GM12878 (cell line): Measurements from ENCODE around the gene WDR93. TPM values are rescaled to one million over a fixed set of nuclear protein-coding genes. Genes with fewer than 3 reads are reported as not detected.

Experiments used
- ATAC-seq: fragments of 200-7000 bp; cut with Tn5 transposase; 3 replicates; pipeline ENCODE4 v1.9.1; 2020; ENCODE audit warnings: mild to moderate bottlenecking, moderate library complexity
- BruUV-seq: library from RNA; stranded (reverse); fragments of 400-500 nt; replicated peaks from 2 replicates; lab custom pipeline; 2021; lab: Mats Ljungman, UMichigan
- CTCF ChIA-PET: fragments of 300-600 bp; sonication (Branson Sonifier 250); formaldehyde crosslinking; extraction: SDS; loops from one replicate; lab custom pipeline; 2021; ENCODE audit warnings: inconsistent platforms; lab: Yijun Ruan, JAX
- POLR2A ChIA-PET: fragments of 350-600 bp; formaldehyde crosslinking; extraction: SDS; loops from one replicate; lab custom pipeline; 2021; ENCODE audit warnings: inconsistent platforms; lab: Charles Lee
- RAD21 ChIA-PET: fragments of 300-600 bp; sonication (Branson Sonifier 250); formaldehyde crosslinking; loops from one replicate; lab custom pipeline; 2023; ENCODE audit warnings: antibody characterized with exemption; ENCODE audit not compliant: unreplicated experiment; lab: Charles Lee
- SMC1A ChIA-PET: fragments of 300-600 bp; sonication (Branson Sonifier 250); formaldehyde crosslinking; loops from one replicate; lab custom pipeline; 2023; ENCODE audit not compliant: unreplicated experiment, uncharacterized antibody; lab: Charles Lee
- DNase-seq: peaks from one replicate; pipeline ENCODE4 v3.0.0-alpha.2; 2011; ENCODE audit warnings: low read depth, low spot score
- FAIRE-seq: peaks from 3 replicates; lab custom pipeline; 2011; peaks lifted over from hg19 to GRCh38; lab: Jason Lieb, UNC
- H2AFZ ChIP-seq: 2 replicates; pipeline ENCODE4 v1.6.0; 2011; ENCODE audit warnings: low read depth, low read length, control low read depth; ENCODE audit not compliant: control insufficient read depth
- H3K27ac ChIP-seq: 2 replicates; pipeline ENCODE4 v1.5.1; 2011; ENCODE audit warnings: control low read depth; ENCODE audit not compliant: control insufficient read depth, insufficient read depth
- H3K27me3 ChIP-seq, 2 experiments: replicated peaks in 1 of 2; 2 replicates each; pipeline versions ENCODE4 v1.6.0 to v1.6.1; 2011; ENCODE audit warnings: low read length in 1 of 2; ENCODE audit not compliant: control insufficient read depth in 2 of 2, insufficient read depth in 2 of 2
- H3K36me3 ChIP-seq, 2 experiments: 2 replicates each; pipeline ENCODE4 v1.5.1; 2011; ENCODE audit warnings: low read length in 1 of 2; ENCODE audit not compliant: control insufficient read depth in 2 of 2, insufficient read depth in 2 of 2
- H3K4me1 ChIP-seq: 2 replicates; pipeline ENCODE4 v1.6.1; 2011; ENCODE audit warnings: mild to moderate bottlenecking, low read length, moderate library complexity, mixed read lengths; ENCODE audit not compliant: control insufficient read depth, insufficient read depth
- H3K4me2 ChIP-seq: 2 replicates; pipeline ENCODE4 v1.6.0; 2011; ENCODE audit warnings: control low read depth; ENCODE audit not compliant: control insufficient read depth, insufficient read depth
- H3K4me3 ChIP-seq: fragments of 200-600 bp; sonication (generic); 2 replicates; pipeline ENCODE4 v1.5.1; 2016
- H3K79me2 ChIP-seq: 2 replicates; pipeline ENCODE4 v1.6.0; 2011; ENCODE audit warnings: low read length; ENCODE audit not compliant: control insufficient read depth, insufficient read depth
- H3K9ac ChIP-seq: 2 replicates; pipeline ENCODE4 v1.8.0; 2011; ENCODE audit warnings: low read length, control low read depth, mixed read lengths; ENCODE audit not compliant: control insufficient read depth, insufficient read depth
- H3K9me3 ChIP-seq: replicated peaks from 3 replicates; pipeline ENCODE4 v1.5.1; 2011; ENCODE audit warnings: mild to moderate bottlenecking, low read length; ENCODE audit not compliant: control insufficient read depth, insufficient read depth
- H4K20me1 ChIP-seq: 2 replicates; pipeline ENCODE4 v1.6.0; 2011; ENCODE audit not compliant: control insufficient read depth, insufficient read depth
- LARP7 ChIP-seq: fragments of 450-650 bp; IDR thresholded peaks from 2 replicates; pipeline ENCODE4 v1.6.1; 2017; ENCODE audit warnings: mild to moderate bottlenecking
- RELB ChIP-seq: fragments of 450-650 bp; IDR thresholded peaks from 2 replicates; pipeline ENCODE4 v1.6.1; 2017; ENCODE audit warnings: low read depth, mild to moderate bottlenecking, moderate library complexity
- TCF3 ChIP-seq: IDR thresholded peaks from 2 replicates; pipeline ENCODE4 v1.6.1; 2012; ENCODE audit warnings: low read depth, mild to moderate bottlenecking, low read length, borderline replicate concordance; ENCODE audit not compliant: insufficient read depth
- WRNIP1 ChIP-seq: IDR thresholded peaks from 2 replicates; pipeline ENCODE4 v1.6.1; 2011; ENCODE audit warnings: low read depth, low read length, improper control_type of control experiment, borderline replicate concordance
- ZNF384 ChIP-seq: IDR thresholded peaks from 2 replicates; pipeline ENCODE4 v1.6.1; 2012; ENCODE audit warnings: low read depth, mild to moderate bottlenecking, low read length, improper control_type of control experiment, borderline replicate concordance
- WGBS: methylation state at CpG from one replicate; pipeline ENCODE4 v1.1.6; 2016; ENCODE audit warnings: low lambda C conversion rate; ENCODE audit not compliant: insufficient replicate concordance, insufficient coverage; ENCODE audit errors: missing lambda C conversion rate; 5-methylcytosine and 5-hydroxymethylcytosine counted together
- in situ Hi-C: fragments of 300-500 bp; cut with MboI; formaldehyde crosslinking; loops from 9 replicates; pipeline ENCODE4 v1.14.3; 2018; ENCODE audit warnings: mixed read lengths
- intact Hi-C: fragments of 100-400 bp; cut with micrococcal nuclease; formaldehyde crosslinking; loops from one replicate; pipeline ENCODE4 v1.14.2; 2022; ENCODE audit not compliant: unreplicated experiment
- polyA plus RNA-seq, 11 experiments: library from polyadenylated mRNA; depleted of rRNA in 4 of 11; unstranded in 6 of 11; stranded (reverse) in 5 of 11; fragments of >200 nt; fragmentation: Nextera tagmentation in 4 of 11; fragmentation: Illumina TruSeq in 1 of 11; extraction: Ambion mirVana in 4 of 11; extraction: Trizol in 1 of 11; gene quantifications; 1 replicate in 1 of 11; 2 replicates in 10 of 11; pipeline versions ENCODE4 v1.2.1 to v1.2.3, GENCODE V29; 2011 to 2016; ENCODE audit warnings: inconsistent platforms in 2 of 11, missing spikeins in 2 of 11, low read depth in 1 of 11
- total RNA-seq, 4 experiments: library from RNA; depleted of rRNA in 3 of 4; stranded (reverse); fragments of >200 nt in 3 of 4; fragmentation: Illumina TruSeq in 1 of 4; extraction: Trizol in 1 of 4; gene quantifications; 2 replicates each; pipeline versions ENCODE4 v1.2.1 to v1.2.3, GENCODE V29; 2013 to 2021

WDR93 gene
- total and polyA plus RNA-seq, 10 of the 15 experiments (the other 5 are each of a cell fraction or from before 2014, with no cell fraction given) = not detected

GRCh38 chr15:89732451-89733172 lies 42.0 kb downstream of the WDR93 start:
- ATAC-seq = no peak
- H2AFZ ChIP-seq = no peak overlapping the region
- DNase-seq = no peak
- no peaks in the 10 kb centered on the region for H3K79me2 ChIP-seq
- no peak overlapping the region for H3K4me2 ChIP-seq
- H3K9ac ChIP-seq = no peak overlapping the region
- no TSS peak for BruUV-seq
- intact Hi-C loops (no loop called here), in situ Hi-C loops (no loop called here)
- no peaks in the 10 kb centered on the region for H3K27me3 ChIP-seq
- no peaks in the 10 kb centered on the region for H4K20me1 ChIP-seq
- no peak overlapping the region for H3K4me3 ChIP-seq
- no peaks in the 10 kb centered on the region for H3K36me3 ChIP-seq
- no peak for FAIRE-seq
- no peak for TF ChIP-seq LARP7
- TF ChIP-seq TCF3 = no peak
- no peak for TF ChIP-seq WRNIP1
- TF ChIP-seq RELB = no peak
- no peak for TF ChIP-seq ZNF384
- ChIA-PET CTCF (interaction anchor here (1.4 to 3.2 kb wide), 2 partner anchors 18 to 142 kb away, joined by 3 to 19 read pairs; partner anchors contain the start of gene MESP1), SMC1A (interaction anchor here (0.7 kb wide), 1 partner anchor 20 kb away, joined by 3 read pairs; no protein-coding TSS in a partner anchor), POLR2A (interaction anchor here (0.6 to 1.3 kb wide), 2 partner anchors 104 to 180 kb away, joined by 3 to 4 read pairs; no protein-coding TSS in a partner anchor), RAD21 (interaction anchor here (0.7 to 1.0 kb wide), 2 partner anchors 9 to 142 kb away, joined by 3 read pairs; no protein-coding TSS in a partner anchor)
- H3K4me1 ChIP-seq = no peaks in the 10 kb centered on the region
- H3K9me3 ChIP-seq = no peaks in the 10 kb centered on the region
- no peak overlapping the region for H3K27ac ChIP-seq
- 27% methylated on average over 8 of the region's 8 CpGs for WGBS
